Mammary epithelial cell (primary cell): Measurements from ENCODE around the gene RHCE.

Experiments used
- EZH2 ChIP-seq: IDR thresholded peaks from 2 replicates; pipeline ENCODE4 v1.6.1; 2012; ENCODE audit warnings: low read length, inconsistent platforms, borderline replicate concordance
- TF ChIP-seq, protein P1 (sequence below), 2 donors: IDR thresholded peaks in 1 of 2; conservative IDR thresholded peaks in 1 of 2; 2 replicates each; pipeline ENCODE4 v1.5.1; 2011 to 2012; ENCODE audit warnings: inconsistent platforms in 2 of 2, low read length in 2 of 2, mild to moderate bottlenecking in 2 of 2, control low read depth in 1 of 2, low read depth in 1 of 2; ENCODE audit not compliant: insufficient read depth in 1 of 2; ENCODE audit errors: extremely low read depth in 1 of 2

DNA sequence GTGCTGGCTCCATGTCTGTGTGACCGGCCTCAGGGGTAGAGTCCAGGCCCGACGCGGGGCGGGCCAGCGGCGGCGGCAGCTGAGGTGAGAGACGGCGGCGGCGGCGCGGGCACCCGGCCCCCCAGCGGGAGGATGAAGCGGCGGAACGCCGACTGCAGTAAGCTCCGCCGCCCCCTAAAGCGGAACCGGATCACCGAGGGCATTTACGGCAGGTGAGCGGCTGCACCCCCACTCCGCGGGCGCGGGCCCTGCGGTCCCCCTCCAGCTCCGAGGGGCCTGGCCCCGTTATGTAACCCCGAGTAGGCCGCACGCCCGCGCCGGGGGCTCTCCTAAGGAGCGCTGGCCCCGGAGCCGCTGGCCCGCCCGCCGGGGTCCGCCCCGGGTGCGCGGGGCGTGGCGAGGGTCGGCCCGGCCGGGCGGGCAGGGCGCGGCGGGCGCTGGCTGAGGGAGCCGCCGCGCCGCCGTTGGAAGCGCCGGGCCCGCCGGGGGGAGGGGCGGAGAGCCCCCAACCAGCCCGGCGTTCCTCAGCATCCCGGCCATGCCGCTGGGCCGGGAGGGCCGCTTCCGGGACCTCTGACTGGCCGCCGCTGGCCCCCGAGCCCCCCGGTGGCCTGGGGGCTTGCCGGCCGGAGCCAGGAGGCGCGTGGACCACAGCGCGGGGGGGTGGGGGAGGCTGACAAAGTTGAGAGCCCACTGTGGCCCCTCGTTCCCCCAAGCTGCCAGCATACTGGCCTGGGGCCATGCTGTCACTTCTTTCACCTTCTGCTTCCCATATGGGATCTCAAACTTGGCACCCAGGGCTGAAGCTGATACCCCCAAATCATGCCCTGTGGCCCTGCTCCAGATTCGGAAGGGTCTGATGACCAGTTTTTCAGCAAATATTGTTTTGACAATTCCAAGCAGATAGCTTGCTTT is 10.6 kb upstream of the RHCE start:
- TF ChIP-seq, protein P1, sequence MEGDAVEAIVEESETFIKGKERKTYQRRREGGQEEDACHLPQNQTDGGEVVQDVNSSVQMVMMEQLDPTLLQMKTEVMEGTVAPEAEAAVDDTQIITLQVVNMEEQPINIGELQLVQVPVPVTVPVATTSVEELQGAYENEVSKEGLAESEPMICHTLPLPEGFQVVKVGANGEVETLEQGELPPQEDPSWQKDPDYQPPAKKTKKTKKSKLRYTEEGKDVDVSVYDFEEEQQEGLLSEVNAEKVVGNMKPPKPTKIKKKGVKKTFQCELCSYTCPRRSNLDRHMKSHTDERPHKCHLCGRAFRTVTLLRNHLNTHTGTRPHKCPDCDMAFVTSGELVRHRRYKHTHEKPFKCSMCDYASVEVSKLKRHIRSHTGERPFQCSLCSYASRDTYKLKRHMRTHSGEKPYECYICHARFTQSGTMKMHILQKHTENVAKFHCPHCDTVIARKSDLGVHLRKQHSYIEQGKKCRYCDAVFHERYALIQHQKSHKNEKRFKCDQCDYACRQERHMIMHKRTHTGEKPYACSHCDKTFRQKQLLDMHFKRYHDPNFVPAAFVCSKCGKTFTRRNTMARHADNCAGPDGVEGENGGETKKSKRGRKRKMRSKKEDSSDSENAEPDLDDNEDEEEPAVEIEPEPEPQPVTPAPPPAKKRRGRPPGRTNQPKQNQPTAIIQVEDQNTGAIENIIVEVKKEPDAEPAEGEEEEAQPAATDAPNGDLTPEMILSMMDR (conservative IDR thresholded peaks at IDR 0.05 in 1 of 2, IDR thresholded peaks at IDR 0.05 in 1 of 2; ENCODE audit: extremely low read depth in 1 of 2, insufficient read depth in 1 of 2, low read depth in 1 of 2, low read length in 2 of 2) = no peak
- TF ChIP-seq EZH2 = no peak
